ENCODE data around the gene VAT1L.

GRCh38 chr16:77827032-77827431 is 38.7 kb downstream of the VAT1L start:
- TF ChIP-seq CTCF (IDR thresholded peaks at IDR 0.05; ENCODE audit: low read length) (no peak), EZH2 (IDR thresholded peaks at IDR 0.05; ENCODE audit: borderline replicate concordance, low read length) (no peak)

Measured in OCI-LY1 (cell line).